ENCODE data around the gene TFPI. TPM values are rescaled to one million over a fixed set of nuclear protein-coding genes. Genes with fewer than 3 reads are reported as not detected.

The TFPI gene
- total and polyA plus RNA-seq, 2 of the 8 experiments (the other 6 are each of a cell fraction or from before 2014, with no cell fraction given): 2.0 to 7.1 TPM

- TF ChIP-seq EP300 (IDR thresholded peaks at IDR 0.05; ENCODE audit: borderline replicate concordance in 1 of 2, low read depth in 2 of 2, low read length in 2 of 2): no peak
Measured at GRCh38 chr2:187566266-187566665, 12.0 kb upstream of the TFPI start (continued).
